NCI-H774 (cell line): Measurements from ENCODE around the gene COG5.
"Not testable (repeated sequence)": the region's sequence is repeated elsewhere in the genome, so short reads cannot be mapped to it uniquely, and the experiment has no call there.

Source experiments
- DNase-seq: peaks from one replicate; lab custom pipeline; 2025; lab: John Stamatoyannopoulos, UW

COG5 gene

GRCh38 chr7:107579885-107580715 lies 16.4 kb upstream of the COG5 start, which contains the start of gene BCAP29:
TSS of gene BCAP29 (plus strand) at chr7:107580246. CDS start at chr7:107580773, 527 bp downstream.
- peak; percentile 61 for DNase-seq

- no peak for DNase-seq
Measured at GRCh38 chr7:107579554-107579884, 15.8 kb upstream of the COG5 start.

- no peak for DNase-seq
Measured at GRCh38 chr7:107573537-107573936, 9.8 kb upstream of the COG5 start.

GRCh38 chr7:107570298-107570697 lies 6.6 kb upstream of the COG5 start:
- no peak for DNase-seq

- DNase-seq, result no peak
Measured at GRCh38 chr7:107564553-107565298, 1.0 kb upstream of the COG5 start.

GRCh38 chr7:107563081-107563774 lies 492 bp downstream of the COG5 start:
- no peak for DNase-seq

- no peak for DNase-seq
Measured at GRCh38 chr7:107560898-107561516, 2.7 kb downstream of the COG5 start.

GRCh38 chr7:107559864-107560263 lies 3.9 kb downstream of the COG5 start:
- DNase-seq, result no peak

GRCh38 chr7:107555893-107556292 lies 7.8 kb downstream of the COG5 start:
- DNase-seq, result no peak

GRCh38 chr7:107551936-107552335 lies 11.8 kb downstream of the COG5 start:
- no peak for DNase-seq

- no peak for DNase-seq
Measured at GRCh38 chr7:107544848-107545591, 18.7 kb downstream of the COG5 start.

GRCh38 chr7:107543338-107543993 lies 20.3 kb downstream of the COG5 start:
- no peak for DNase-seq

GRCh38 chr7:107538001-107538400 lies 25.7 kb downstream of the COG5 start:
- DNase-seq, result peak; percentile 89

GRCh38 chr7:107537228-107537627 lies 26.5 kb downstream of the COG5 start:
- not testable (repeated sequence) for DNase-seq

GRCh38 chr7:107534139-107534538 lies 29.6 kb downstream of the COG5 start:
- no peak for DNase-seq

GRCh38 chr7:107530751-107531150 lies 33.0 kb downstream of the COG5 start:
- DNase-seq, result no peak

- DNase-seq, result no peak
Measured at GRCh38 chr7:107528461-107528860, 35.3 kb downstream of the COG5 start.

GRCh38 chr7:107527196-107527595 lies 36.5 kb downstream of the COG5 start:
- no peak for DNase-seq

- DNase-seq, result no peak
Measured at GRCh38 chr7:107526672-107527071, 37.0 kb downstream of the COG5 start.

- DNase-seq, result peak; percentile 32
Measured at GRCh38 chr7:107506674-107507339, 56.9 kb downstream of the COG5 start.
